ENCODE measurements around the gene KAZN. TPM values are rescaled to one million over a fixed set of nuclear protein-coding genes. Genes with fewer than 3 reads are reported as not detected.

Gene KAZN
- polyA plus RNA-seq, 1 experiment = 3.7 TPM

- no peaks in the 10 kb centered on the region for H3K9me3 ChIP-seq (ENCODE audit: control insufficient read depth, insufficient read depth, low read length)
- TF ChIP-seq CTCF (IDR thresholded peaks at IDR 0.05; ENCODE audit: low read depth, low read length) = peak; percentile 76
- POLR2A ChIA-PET = no interaction called here
- CTCF ChIA-PET = interaction anchor here (0.5 to 5.1 kb wide), 18 partner anchors 8 to 320 kb away, joined by 3 to 41 read pairs (median 4); no protein-coding TSS in a partner anchor
- H3K27me3 ChIP-seq (ENCODE audit: control insufficient read depth, insufficient read depth, low read length) = no peaks in the 10 kb centered on the region
- no peak overlapping the region for H3K27ac ChIP-seq (ENCODE audit: low read depth, low read length)
- DNase-seq (ENCODE audit: low read depth, low spot score) = no peak
- H3K4me3 ChIP-seq (ENCODE audit: low read depth, low read length) = no peak overlapping the region
These were observed 180.7 kb downstream of the KAZN start for GRCh38 chr1:14778898-14779865.

- POLR2A ChIA-PET = no interaction called here
- CTCF ChIA-PET = interaction anchor here (4.2 to 5.1 kb wide), 2 partner anchors 247 to 266 kb away, joined by 28 to 41 read pairs; no protein-coding TSS in a partner anchor
- no peak overlapping the region for H3K27ac ChIP-seq (ENCODE audit: low read depth, low read length)
- H3K9me3 ChIP-seq (ENCODE audit: control insufficient read depth, insufficient read depth, low read length) = no peaks in the 10 kb centered on the region
- no peak for TF ChIP-seq CTCF (IDR thresholded peaks at IDR 0.05; ENCODE audit: low read depth, low read length)
- no peak for DNase-seq (ENCODE audit: low read depth, low spot score)
- H3K4me3 ChIP-seq (ENCODE audit: low read depth, low read length) = no peak overlapping the region
- H3K27me3 ChIP-seq (ENCODE audit: control insufficient read depth, insufficient read depth, low read length) = no peaks in the 10 kb centered on the region
These were observed 181.8 kb downstream of the KAZN start for GRCh38 chr1:14780271-14780670.

GRCh38 chr1:14781811-14782210 is 183.3 kb downstream of the KAZN start:
- H3K27me3 ChIP-seq (ENCODE audit: control insufficient read depth, insufficient read depth, low read length) = peaks cover 3% of the 10 kb centered on the region
- no peaks in the 10 kb centered on the region for H3K9me3 ChIP-seq (ENCODE audit: control insufficient read depth, insufficient read depth, low read length)
- DNase-seq (ENCODE audit: low read depth, low spot score) = no peak
- no peak overlapping the region for H3K27ac ChIP-seq (ENCODE audit: low read depth, low read length)
- H3K4me3 ChIP-seq (ENCODE audit: low read depth, low read length) = no peak overlapping the region
- CTCF ChIA-PET = interaction anchor here (0.5 to 5.1 kb wide), 4 partner anchors 245 to 510 kb away, joined by 3 to 41 read pairs (median 16); no protein-coding TSS in a partner anchor
- no peak for TF ChIP-seq CTCF (IDR thresholded peaks at IDR 0.05; ENCODE audit: low read depth, low read length)
- POLR2A ChIA-PET = no interaction called here

DNA sequence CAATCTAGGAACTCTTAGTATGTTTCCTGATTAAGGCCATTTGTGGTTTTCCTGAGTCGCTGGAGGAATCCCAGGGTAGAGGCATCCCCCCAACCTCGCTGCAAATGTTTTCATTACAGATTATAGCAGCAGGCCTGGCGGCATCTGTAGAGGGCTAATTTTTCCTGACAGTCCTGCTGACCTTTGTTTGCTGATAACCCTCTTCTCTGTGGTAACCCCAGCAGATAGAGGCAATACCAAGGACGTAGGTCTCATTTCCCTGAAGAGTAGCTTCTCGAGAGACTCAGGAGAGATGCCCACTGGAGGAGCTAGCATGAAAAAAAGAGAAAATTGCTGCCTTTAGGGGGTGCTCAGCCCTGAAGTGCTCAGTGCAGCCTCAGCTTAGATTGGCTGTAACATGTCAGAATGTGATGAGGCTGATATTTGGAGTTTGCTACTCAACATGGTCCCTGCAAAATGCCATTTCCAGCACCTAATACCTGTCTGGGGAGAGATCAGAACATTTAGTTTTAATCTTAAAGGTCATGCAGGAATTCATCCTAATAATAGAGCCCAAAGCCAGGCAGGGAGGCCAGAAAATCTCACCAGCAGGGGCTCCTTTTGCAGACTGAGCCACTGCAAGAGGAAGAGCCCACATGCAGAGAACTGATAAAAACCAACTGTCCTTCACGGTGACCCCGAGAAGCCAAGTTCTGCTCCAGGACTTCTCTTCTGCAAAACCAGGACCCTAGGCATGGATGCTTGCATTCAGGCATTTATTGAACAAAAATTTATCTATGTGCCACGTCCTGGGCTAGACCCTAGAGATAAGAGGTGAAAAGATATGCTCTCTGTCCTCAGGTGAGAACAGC is 184.5 kb downstream of the KAZN start:
- H3K27ac ChIP-seq (ENCODE audit: low read depth, low read length) = no peak overlapping the region
- H3K9me3 ChIP-seq (ENCODE audit: control insufficient read depth, insufficient read depth, low read length) = no peaks in the 10 kb centered on the region
- TF ChIP-seq CTCF (IDR thresholded peaks at IDR 0.05; ENCODE audit: low read depth, low read length) = peak; percentile 20; the same call in 1 of the 2 replicates
- POLR2A ChIA-PET = no interaction called here
- no peak overlapping the region for H3K4me3 ChIP-seq (ENCODE audit: low read depth, low read length)
- CTCF ChIA-PET = interaction anchor here (0.7 to 5.1 kb wide), 4 partner anchors 106 to 278 kb away, joined by 3 to 28 read pairs (median 3); no protein-coding TSS in a partner anchor
- H3K27me3 ChIP-seq (ENCODE audit: control insufficient read depth, insufficient read depth, low read length) = peaks cover 3% of the 10 kb centered on the region
- DNase-seq (ENCODE audit: low read depth, low spot score) = no peak
